Thyroid gland (tissue), 4 donors: ENCODE measurements around the gene GIMD1.

Experiments
- POLR2A ChIP-seq, 2 donors: fragments of 450-650 bp; IDR thresholded peaks; one replicate each; pipeline ENCODE4 v1.6.1; 2017; ENCODE audit warnings: antibody characterized with exemption in 2 of 2, mild to moderate bottlenecking in 2 of 2, moderate library complexity in 1 of 2
- TF ChIP-seq, protein P1 (sequence below), 6 experiments: fragments of 200-600 bp in 3 of 6; fragments of 450-650 bp in 3 of 6; sonication (generic) in 3 of 6; IDR thresholded peaks; one replicate each; pipeline ENCODE4 v1.5.1; 2016 to 2019; ENCODE audit warnings: antibody characterized with exemption in 6 of 6, mild to moderate bottlenecking in 2 of 6, inconsistent platforms in 1 of 6, moderate library complexity in 1 of 6

DNA sequence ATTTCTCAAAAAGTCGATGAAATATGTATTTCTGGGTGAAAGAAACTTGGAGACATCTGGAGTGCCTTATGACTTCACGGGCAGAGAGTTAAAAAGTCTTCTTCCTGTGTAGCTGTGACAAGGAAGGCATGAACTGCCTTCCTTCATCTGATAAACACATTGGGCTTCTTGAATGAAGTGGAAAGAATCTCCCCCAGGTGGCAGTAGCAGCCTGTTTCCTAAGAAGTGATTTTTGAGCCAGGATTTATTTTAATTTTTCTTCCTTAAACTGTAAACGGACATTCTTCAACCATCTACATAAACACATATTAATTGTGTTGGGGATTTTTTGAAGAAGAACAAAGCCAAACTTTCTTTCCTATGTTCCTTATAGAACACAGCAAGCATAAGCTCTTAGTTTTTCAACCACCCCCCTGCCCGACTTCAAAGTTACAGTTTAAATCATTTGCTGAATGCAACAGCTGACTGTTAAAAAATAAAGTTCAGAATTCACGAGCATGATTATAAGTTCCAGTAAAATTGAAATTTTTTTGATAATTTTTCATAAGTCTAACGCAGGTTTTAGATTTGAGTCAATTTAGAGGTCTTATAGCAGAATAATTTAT, 980 bp upstream of the GIMD1 start:
- TF ChIP-seq, protein P1, sequence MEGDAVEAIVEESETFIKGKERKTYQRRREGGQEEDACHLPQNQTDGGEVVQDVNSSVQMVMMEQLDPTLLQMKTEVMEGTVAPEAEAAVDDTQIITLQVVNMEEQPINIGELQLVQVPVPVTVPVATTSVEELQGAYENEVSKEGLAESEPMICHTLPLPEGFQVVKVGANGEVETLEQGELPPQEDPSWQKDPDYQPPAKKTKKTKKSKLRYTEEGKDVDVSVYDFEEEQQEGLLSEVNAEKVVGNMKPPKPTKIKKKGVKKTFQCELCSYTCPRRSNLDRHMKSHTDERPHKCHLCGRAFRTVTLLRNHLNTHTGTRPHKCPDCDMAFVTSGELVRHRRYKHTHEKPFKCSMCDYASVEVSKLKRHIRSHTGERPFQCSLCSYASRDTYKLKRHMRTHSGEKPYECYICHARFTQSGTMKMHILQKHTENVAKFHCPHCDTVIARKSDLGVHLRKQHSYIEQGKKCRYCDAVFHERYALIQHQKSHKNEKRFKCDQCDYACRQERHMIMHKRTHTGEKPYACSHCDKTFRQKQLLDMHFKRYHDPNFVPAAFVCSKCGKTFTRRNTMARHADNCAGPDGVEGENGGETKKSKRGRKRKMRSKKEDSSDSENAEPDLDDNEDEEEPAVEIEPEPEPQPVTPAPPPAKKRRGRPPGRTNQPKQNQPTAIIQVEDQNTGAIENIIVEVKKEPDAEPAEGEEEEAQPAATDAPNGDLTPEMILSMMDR (IDR thresholded peaks at IDR 0.05), result peak in 5 of 6 experiments; percentile 10 to 51 (median 35)
- TF ChIP-seq POLR2A (IDR thresholded peaks at IDR 0.05), result no peak
